Hippocampal formation (tissue), 2 donors: ENCODE data around the gene PPWD1.

Experiments used
- DNase-seq, 2 donors: peaks; one replicate each; lab custom pipeline; 2025; lab: John Stamatoyannopoulos, UW

The PPWD1 gene

DNA sequence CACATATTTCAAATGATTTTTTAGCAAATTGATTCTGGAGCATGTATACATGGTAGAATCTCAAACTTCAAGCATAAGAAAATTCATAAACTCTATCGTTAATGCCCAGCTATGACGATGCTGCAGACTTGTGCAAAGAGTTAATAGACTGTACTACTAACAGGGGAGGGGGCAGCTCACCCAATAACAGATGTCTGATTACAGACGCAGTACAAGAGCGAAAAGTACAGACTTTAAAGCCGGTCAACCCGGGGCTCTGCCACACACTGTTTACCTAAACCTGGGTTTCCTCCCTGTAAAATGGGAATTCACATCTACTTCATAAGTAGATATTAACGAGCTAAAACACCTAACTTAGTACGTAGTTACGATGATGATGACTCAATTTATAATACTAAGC lies 60.4 kb downstream of the PPWD1 start:
- DNase-seq = no peak

GRCh38 chr5:65624025-65624570 lies 61.0 kb downstream of the PPWD1 start, which contains the start of gene TRIM23:
TRIM23 (minus strand) TSS chr5:65624333; CDS start chr5:65624274, 59 bp downstream.
- peak; percentile 91 to 97 for DNase-seq

- DNase-seq = peak; percentile 89 to 97
Observed at GRCh38 chr5:65624571-65625555, 61.8 kb downstream of the PPWD1 start, which contains the start of the genes SHLD3 and TRAPPC13. SHLD3 (plus strand) TSS chr5:65625027; CDS start chr5:65629588, 4,561 bp downstream. TRAPPC13 (plus strand) TSS chr5:65625027; CDS start chr5:65625061, 34 bp downstream.

- DNase-seq = no peak
Observed at GRCh38 chr5:65625743-65626142, 62.6 kb downstream of the PPWD1 start.

GRCh38 chr5:65630981-65631380 lies 67.9 kb downstream of the PPWD1 start:
- DNase-seq = no peak
